Endodermal cell (in vitro differentiated cells): ENCODE data around the gene POGZ. TPM values are rescaled to one million over a fixed set of nuclear protein-coding genes. Genes with fewer than 3 reads are reported as not detected.
A peak's percentile ranks its signal among the peaks of the same experiment; 100 is the strongest.

ENCODE experiments used
- DNase-seq: peaks from one replicate; pipeline ENCODE4 v3.0.0-alpha.2; 2017
- H3K27ac ChIP-seq: 2 replicates; pipeline ENCODE4 v1.5.1; 2013; ENCODE audit warnings: mild to moderate bottlenecking, low read depth, low read length, moderate library complexity
- H3K27me3 ChIP-seq: 2 replicates; pipeline ENCODE4 v1.6.1; 2013; ENCODE audit warnings: mild to moderate bottlenecking, low read length, moderate library complexity; ENCODE audit not compliant: insufficient read depth, control insufficient read depth, poor library complexity, severe bottlenecking
- H3K36me3 ChIP-seq: 2 replicates; pipeline ENCODE4 v1.7.0; 2013; ENCODE audit warnings: mild to moderate bottlenecking, low read length, moderate library complexity; ENCODE audit not compliant: control insufficient read depth, insufficient read depth
- H3K4me1 ChIP-seq: one replicate; pipeline ENCODE4 v1.7.0; 2013; ENCODE audit warnings: low read length; ENCODE audit not compliant: control insufficient read depth, insufficient read depth
- H3K4me3 ChIP-seq: 2 replicates; pipeline ENCODE4 v1.5.1; 2013; ENCODE audit warnings: mild to moderate bottlenecking, low read length, moderate library complexity
- H3K9ac ChIP-seq: 2 replicates; pipeline ENCODE4 v1.6.1; 2013; ENCODE audit warnings: mild to moderate bottlenecking, low read length, moderate library complexity; ENCODE audit not compliant: poor library complexity, severe bottlenecking; ENCODE audit errors: extremely low read depth
- H3K9me3 ChIP-seq: 2 replicates; pipeline ENCODE4 v1.6.1; 2013; ENCODE audit warnings: mild to moderate bottlenecking, low read length, moderate library complexity; ENCODE audit not compliant: control insufficient read depth
- H3K27ac Mint-ChIP-seq: 2 replicates; pipeline ENCODE4 v1.8.0; 2020; ENCODE audit warnings: mixed read lengths
- H3K27me3 Mint-ChIP-seq: 2 replicates; pipeline ENCODE4 v1.8.0; 2021; ENCODE audit warnings: mild to moderate bottlenecking, mixed read lengths; ENCODE audit not compliant: insufficient read depth
- H3K36me3 Mint-ChIP-seq: 2 replicates; pipeline ENCODE4 v1.8.0; 2020; ENCODE audit warnings: low read depth, mixed read lengths
- H3K4me1 Mint-ChIP-seq: 2 replicates; pipeline ENCODE4 v1.8.0; 2020; ENCODE audit warnings: mixed read lengths
- H3K4me3 Mint-ChIP-seq: 2 replicates; pipeline ENCODE4 v1.8.0; 2020; ENCODE audit warnings: mild to moderate bottlenecking, moderate library complexity, mixed read lengths
- H3K9me3 Mint-ChIP-seq: 2 replicates; pipeline ENCODE4 v1.8.0; 2020; ENCODE audit warnings: mild to moderate bottlenecking, mixed read lengths
- CTCF ChIP-seq: fragments of 200-600 bp; sonication (generic); conservative IDR thresholded peaks from 2 replicates; pipeline ENCODE4 v1.5.0; 2021; ENCODE audit warnings: antibody characterized with exemption, mild to moderate bottlenecking
- WGBS, 2 experiments: methylation state at CpG; one replicate each; pipeline versions ENCODE4 v1.1.5 to v1.1.7; 2013; ENCODE audit warnings: missing lambda C conversion rate in 2 of 2, mixed read lengths in 1 of 2; ENCODE audit not compliant: insufficient coverage in 1 of 2, insufficient read length in 1 of 2; 5-methylcytosine and 5-hydroxymethylcytosine counted together
- total RNA-seq, 2 donors: library from RNA; stranded (reverse); fragmentation: NEBNext Ultra II Directional in 1 of 2; extraction: Animal tissue kit (Norgen Biotek cat#: 25700) in 1 of 2; gene quantifications; 2 replicates in 1 of 2; 3 replicates in 1 of 2; pipeline ENCODE4 v1.2.1, GENCODE V29; 2021

Gene POGZ
- total RNA-seq, 2 donors from 2014 or later, result 138 to 165 TPM

DNA sequence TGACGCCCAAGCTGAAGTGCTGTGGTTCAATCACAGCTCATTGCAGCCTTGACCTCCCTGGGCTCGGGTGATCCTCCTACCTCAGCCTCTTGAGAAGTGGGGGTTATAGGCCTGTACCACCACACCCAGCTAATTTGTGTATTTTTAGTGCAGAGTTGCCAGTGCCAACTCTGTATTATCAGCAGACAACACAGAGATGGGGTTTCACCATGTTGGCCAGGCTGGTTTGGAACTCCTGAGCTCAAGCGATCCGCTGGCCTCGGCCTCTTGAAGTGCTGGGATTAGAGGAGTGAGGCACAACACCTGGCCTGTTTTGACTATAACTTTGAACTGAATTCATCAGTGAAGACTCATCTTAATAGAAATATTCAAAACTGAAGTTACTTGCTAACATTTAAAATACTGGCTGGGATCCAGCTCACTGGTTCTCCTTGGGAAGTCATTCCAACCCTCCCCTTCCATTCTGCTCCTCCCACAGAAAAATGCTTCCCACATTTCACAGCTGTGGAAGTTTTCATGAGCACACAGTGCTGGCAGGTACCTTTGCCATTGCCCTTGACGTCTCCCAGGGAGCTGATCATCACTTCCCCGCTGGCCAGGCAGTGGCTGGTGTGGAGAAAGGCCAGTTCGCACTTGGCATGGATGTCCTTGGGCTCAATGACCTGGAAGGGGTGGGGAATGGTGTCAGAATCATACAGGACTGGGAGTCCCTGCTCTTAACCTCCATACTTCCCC lies 91.5 kb downstream of the POGZ start:
- Mint-ChIP-seq H3K27me3 (no peaks in the 10 kb centered on the region), H3K4me1 (peaks cover 10% of the 10 kb centered on the region), H3K36me3 (peaks cover 35% of the 10 kb centered on the region), H3K4me3 (no peak overlapping the region), H3K27ac (no peak overlapping the region), H3K9me3 (peaks cover 10% of the 10 kb centered on the region)
- Histone ChIP-seq H3K4me3 (no peak overlapping the region), H3K4me1 (peaks cover 6% of the 10 kb centered on the region), H3K27me3 (no peaks in the 10 kb centered on the region), H3K9ac (no peak overlapping the region), H3K36me3 (no peaks in the 10 kb centered on the region), H3K27ac (no peak overlapping the region), H3K9me3 (peaks cover 5% of the 10 kb centered on the region)
- no peak for DNase-seq
- 88 to 95% methylated on average over 5 to 8 of the region's 8 CpGs for WGBS, 2 experiments
- TF ChIP-seq CTCF, result no peak

- peak; percentile 45 for TF ChIP-seq CTCF
- no peak overlapping the region for H3K4me3 ChIP-seq
- no peaks in the 10 kb centered on the region for H3K27me3 Mint-ChIP-seq
- H3K36me3 ChIP-seq, result no peaks in the 10 kb centered on the region
- no peak overlapping the region for H3K4me3 Mint-ChIP-seq
- 97 to 100% methylated on average over 2 to 4 of the region's 4 CpGs for WGBS, 2 experiments
- peaks cover 30% of the 10 kb centered on the region for H3K9me3 Mint-ChIP-seq
- H3K9me3 ChIP-seq, result peaks cover 17% of the 10 kb centered on the region
- H3K27ac ChIP-seq, result no peak overlapping the region
- H3K4me1 ChIP-seq, result no peaks in the 10 kb centered on the region
- H3K4me1 Mint-ChIP-seq, result no peaks in the 10 kb centered on the region
- DNase-seq, result no peak
- peaks cover 46% of the 10 kb centered on the region for H3K36me3 Mint-ChIP-seq
- no peaks in the 10 kb centered on the region for H3K27me3 ChIP-seq
- no peak overlapping the region for H3K27ac Mint-ChIP-seq
- H3K9ac ChIP-seq, result no peak overlapping the region
Observed at GRCh38 chr1:151364996-151365395, 94.3 kb downstream of the POGZ start.

GRCh38 chr1:151362308-151363155 lies 96.8 kb downstream of the POGZ start:
- Mint-ChIP-seq H3K36me3 (peaks cover 45% of the 10 kb centered on the region), H3K4me3 (no peak overlapping the region), H3K27ac (no peak overlapping the region), H3K4me1 (no peaks in the 10 kb centered on the region), H3K9me3 (peaks cover 30% of the 10 kb centered on the region), H3K27me3 (no peaks in the 10 kb centered on the region)
- Histone ChIP-seq H3K36me3 (no peaks in the 10 kb centered on the region), H3K27me3 (no peaks in the 10 kb centered on the region), H3K9ac (no peak overlapping the region), H3K9me3 (peaks cover 17% of the 10 kb centered on the region), H3K4me1 (no peaks in the 10 kb centered on the region), H3K27ac (no peak overlapping the region), H3K4me3 (peak overlapping the region; percentile 35)
- TF ChIP-seq CTCF, result no peak
- WGBS, 2 experiments, result 88 to 91% methylated on average over 2 to 3 of the region's 3 CpGs
- DNase-seq, result no peak
